T-helper 1 cell treated with Interleukin-12 subunit alpha and Interleukin-12 subunit beta and Interleukin-4 antibody, amounts not matched to agents 30 ng/mL and 1 ng/mL, for 36 hours (primary cell): ENCODE results near the gene SOCS1. TPM values are rescaled to one million over a fixed set of nuclear protein-coding genes. Genes with fewer than 3 reads are reported as not detected.

Source experiments
- intact Hi-C: fragments of 100-400 bp; cut with micrococcal nuclease; formaldehyde crosslinking; loops from one replicate; pipeline ENCODE4 v1.15.1; 2024
- total RNA-seq: library from RNA; stranded (reverse); gene quantifications from 2 replicates; pipeline ENCODE4 v1.2.3, GENCODE V29; 2022

SOCS1 gene
- total RNA-seq, 1 donor from 2014 or later = 217 TPM

GRCh38 chr16:11263737-11264136, 7.7 kb upstream of the SOCS1 start:
- intact Hi-C loops = loop anchor here (1.0 kb wide), 1 partner anchor 93 kb away; no protein-coding TSS in a partner anchor

- intact Hi-C loops = no loop called here
Measured at GRCh38 chr16:11262915-11263314, 6.9 kb upstream of the SOCS1 start.

DNA sequence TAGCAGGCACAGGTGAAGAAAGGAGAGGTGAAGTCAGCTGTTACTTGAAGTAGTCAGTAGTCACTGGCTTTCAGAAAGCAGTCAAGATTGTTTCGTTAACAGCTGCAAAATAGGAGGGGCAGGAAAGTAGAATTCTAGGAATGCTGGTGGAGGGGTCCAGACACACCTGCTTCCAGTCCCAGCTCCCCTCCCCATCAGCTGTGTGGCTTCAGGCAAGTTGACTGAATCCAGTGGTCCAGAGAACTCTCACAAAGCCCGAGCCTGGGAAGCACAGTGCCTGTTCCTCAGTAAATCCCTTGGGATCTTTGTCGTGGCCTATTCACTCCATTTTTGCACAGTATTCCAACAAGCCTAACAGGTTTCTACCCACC, 4.6 kb upstream of the SOCS1 start:
- intact Hi-C loops = no loop called here

GRCh38 chr16:11259655-11260595, 3.9 kb upstream of the SOCS1 start:
- intact Hi-C loops = loop anchor here (2.0 to 10.0 kb wide), 5 partner anchors 301 to 655 kb away; partner anchors contain the start of genes CIITA, GSPT1 and LITAF

GRCh38 chr16:11258553-11259492, 2.8 kb upstream of the SOCS1 start:
- intact Hi-C loops = loop anchor here (1.0 to 10.0 kb wide), 13 partner anchors 34 to 656 kb away; partner anchors contain the start of genes CIITA, GSPT1, LITAF and RMI2

DNA sequence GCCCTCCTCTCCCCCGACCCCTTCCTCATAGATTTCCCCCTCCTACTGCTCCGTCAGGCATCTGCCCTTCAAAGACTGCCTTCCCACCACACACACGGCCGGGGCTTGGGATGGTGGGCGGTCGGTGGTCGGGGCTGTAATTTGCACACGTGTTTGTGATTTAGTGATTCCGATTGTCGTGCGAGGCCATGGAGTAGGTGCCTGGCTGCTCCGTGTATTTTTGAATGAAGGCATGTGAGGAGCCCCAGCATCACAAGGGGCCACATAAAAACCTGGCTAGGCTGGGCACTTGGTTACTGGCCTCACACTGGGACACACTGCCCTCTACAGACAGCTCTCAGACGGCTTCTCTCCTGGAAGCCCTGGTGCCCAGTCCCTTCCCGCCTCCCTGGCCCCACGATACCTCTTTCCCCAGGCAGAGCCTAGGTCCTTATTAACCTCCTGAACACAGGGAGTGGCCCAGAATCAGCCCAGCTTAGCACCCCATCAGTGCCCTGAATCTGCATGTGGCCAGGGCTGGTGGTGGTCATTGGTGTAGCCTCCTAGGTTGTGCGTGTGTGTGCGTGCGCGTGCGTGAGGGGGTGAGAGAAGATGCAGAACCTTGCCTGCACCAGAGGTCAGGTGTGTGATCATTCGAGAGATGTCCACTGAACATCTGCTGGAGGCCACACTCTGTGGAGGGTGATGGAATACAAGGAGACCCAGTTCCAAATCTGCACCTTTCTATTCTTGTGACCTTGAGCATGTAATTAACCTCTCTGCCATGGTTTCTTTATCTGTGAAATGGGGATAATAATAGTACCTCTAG, 1.3 kb upstream of the SOCS1 start:
- intact Hi-C loops = loop anchor here (1.0 to 10.0 kb wide), 5 partner anchors 269 to 657 kb away; partner anchors contain the start of genes CIITA, GSPT1 and LITAF

DNA sequence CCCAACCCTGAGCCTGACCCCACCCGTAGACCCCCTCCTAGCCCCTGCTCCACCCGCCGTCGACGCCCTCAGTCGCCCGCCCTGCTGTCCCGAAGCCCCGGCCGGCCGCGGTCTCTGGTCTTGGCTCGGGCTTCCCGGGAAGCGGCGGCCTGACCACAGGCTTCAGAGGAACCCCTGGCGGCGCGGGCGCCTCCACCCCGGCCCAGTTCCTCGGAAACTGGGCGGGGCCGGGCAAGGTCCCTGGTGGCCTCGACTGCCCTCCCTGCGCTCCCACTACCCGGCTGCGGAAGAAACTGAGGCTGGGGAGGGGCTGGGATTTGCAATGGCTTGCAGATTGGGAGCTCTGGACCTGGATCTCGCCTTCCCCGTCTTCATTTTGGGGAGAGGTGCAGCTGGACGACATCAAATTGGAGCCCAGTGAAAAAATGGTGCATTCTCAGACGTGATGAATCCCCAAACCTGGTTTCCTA, 692 bp upstream of the SOCS1 start:
- intact Hi-C loops = loop anchor here (1.0 to 10.0 kb wide), 6 partner anchors 99 to 658 kb away; partner anchors contain the start of genes CIITA, GSPT1 and LITAF

GRCh38 chr16:11254913-11255736, 879 bp downstream of the SOCS1 start:
- intact Hi-C loops = loop anchor here (1.0 to 10.0 kb wide), 7 partner anchors 63 to 660 kb away; partner anchors contain the start of genes CIITA, GSPT1, LITAF and ZC3H7A

- intact Hi-C loops = loop anchor here (1.0 to 10.0 kb wide), 9 partner anchors 21 to 661 kb away; partner anchors contain the start of genes CIITA, GSPT1, LITAF and ZC3H7A
Measured at GRCh38 chr16:11253995-11254912, 1.8 kb downstream of the SOCS1 start.

- intact Hi-C loops = loop anchor here (1.0 to 10.0 kb wide), 9 partner anchors 20 to 661 kb away; partner anchors contain the start of genes CIITA, GSPT1, LITAF and ZC3H7A
Measured at GRCh38 chr16:11253009-11253994, 2.7 kb downstream of the SOCS1 start.

GRCh38 chr16:11252482-11252931, 3.5 kb downstream of the SOCS1 start:
- intact Hi-C loops = loop anchor here (1.0 to 10.0 kb wide), 8 partner anchors 27 to 662 kb away; partner anchors contain the start of genes CIITA, GSPT1, LITAF and ZC3H7A

DNA sequence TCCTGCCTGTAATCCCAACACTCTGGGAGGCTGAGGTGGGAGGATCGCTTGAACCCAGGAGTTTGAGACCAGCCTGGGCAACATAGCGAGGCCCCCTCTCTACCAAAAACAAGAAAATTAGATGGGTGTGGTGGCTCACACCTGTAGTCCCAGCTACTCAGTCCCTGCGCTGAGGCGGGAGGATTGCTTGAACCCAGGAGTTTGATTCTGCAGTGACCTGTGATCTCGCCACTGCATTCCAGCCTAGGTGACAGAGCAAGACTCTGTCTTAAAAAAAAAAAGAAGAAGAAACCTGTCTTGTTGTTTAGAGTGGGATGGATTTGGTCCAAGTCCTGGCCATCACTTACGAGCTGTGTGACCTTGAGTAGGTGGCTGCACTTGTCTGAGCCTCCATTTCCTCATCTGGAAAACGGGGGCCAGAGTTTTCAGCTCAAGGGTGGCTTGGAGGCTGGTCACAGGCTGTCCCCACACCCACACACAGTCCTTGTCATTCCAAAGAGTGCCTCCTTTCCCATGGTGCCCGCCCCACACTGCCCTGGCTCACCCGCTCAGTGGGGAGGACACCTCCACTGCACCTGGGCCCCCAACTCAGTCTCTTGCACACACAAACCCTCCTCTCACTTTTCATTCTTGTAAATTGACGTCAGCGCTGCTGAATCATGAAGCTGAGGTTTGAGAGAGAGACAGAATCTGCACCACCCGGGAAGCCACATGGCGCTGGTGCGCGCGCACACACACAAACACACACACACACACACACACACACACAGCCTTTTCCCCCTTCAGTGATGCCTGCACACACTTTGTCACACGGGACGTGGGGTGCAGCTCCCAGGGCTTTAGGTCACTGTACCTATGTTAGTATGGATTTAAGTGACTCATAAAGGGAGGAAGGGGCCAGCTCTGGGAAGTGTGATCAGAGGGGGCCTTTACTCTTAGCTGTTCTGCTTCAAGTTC, 4.2 kb downstream of the SOCS1 start:
- intact Hi-C loops = loop anchor here (1.0 to 10.0 kb wide), 8 partner anchors 27 to 663 kb away; partner anchors contain the start of genes CIITA, GSPT1, LITAF and ZC3H7A

DNA sequence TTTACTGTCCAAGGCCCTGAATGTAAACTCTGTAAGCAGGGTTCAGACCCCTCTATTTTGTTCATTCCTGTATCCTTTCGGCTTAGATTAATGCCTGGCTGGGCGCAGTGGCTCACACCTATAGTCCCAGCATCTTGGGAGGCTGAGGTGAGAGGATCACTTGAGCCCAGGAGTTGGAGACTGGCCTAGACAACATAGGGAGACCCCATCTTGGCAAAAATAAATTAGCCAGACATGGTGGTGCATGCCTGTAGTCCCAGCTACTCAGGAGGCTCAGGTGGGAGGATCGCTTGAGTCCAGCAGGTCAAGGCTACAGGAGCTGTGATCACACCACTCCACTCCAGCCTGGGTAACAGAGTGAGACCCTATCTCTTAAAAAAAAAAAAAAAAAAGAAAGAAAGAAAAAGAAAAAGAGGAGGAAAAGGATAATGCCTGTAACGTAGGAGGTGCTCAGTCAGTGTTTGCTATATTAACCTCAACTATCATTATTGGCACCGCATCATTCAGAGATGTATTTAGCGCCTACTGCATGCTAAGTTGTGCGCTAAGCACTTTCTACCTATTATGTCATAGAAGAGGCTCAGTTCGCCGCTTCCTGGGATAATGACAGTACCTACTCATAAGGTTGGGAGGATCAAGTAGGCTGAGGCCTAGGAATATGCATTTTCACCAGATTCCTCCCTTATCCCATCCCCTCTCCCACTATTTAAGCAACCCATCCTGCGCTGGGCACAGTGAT, 5.0 kb downstream of the SOCS1 start:
- intact Hi-C loops = loop anchor here (5.0 to 10.0 kb wide), 5 partner anchors 59 to 664 kb away; partner anchors contain the start of genes CIITA, GSPT1, LITAF and ZC3H7A

DNA sequence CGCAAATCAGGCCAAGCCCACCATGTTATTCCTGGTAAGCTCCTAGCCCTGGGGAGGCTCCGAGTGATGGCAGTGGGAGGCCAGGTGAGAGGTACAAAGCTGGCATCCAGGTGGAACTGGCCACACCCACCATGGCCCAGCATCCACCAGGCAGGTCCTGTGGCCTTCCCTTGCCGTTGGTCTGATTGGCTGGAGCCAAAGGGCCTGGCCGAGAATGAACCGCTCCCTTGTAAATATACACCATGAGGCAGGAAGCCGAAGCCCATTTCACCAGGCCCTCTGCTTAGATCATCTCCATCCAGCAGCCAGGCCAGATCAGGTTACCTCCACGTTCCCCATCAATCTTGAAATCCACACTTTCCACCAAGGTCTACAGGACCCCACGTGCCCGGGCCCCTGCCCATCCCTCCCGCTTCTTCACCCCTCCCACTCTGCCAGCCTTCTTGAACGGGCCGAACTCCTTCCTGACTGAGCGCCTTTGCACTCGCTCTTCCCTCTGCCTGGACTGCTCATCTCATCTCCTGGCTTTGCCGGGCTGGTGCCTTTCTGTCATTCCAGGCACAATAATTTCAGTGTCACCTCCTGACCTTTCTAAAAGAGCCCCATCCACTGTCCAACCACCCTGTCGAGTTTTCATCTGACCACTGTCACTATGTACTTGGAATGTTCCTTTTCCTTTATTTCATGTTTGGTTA, 5.8 kb downstream of the SOCS1 start:
- intact Hi-C loops = loop anchor here (5.0 to 10.0 kb wide), 5 partner anchors 58 to 665 kb away; partner anchors contain the start of genes CIITA, GSPT1, LITAF and ZC3H7A
